ENCODE data around the gene CEP112. TPM values are rescaled to one million over a fixed set of nuclear protein-coding genes. Genes with fewer than 3 reads are reported as not detected.

CEP112 gene
- total and polyA plus RNA-seq, 2 donors, result 4.6 to 8.5 TPM

- no peak for DNase-seq (ENCODE audit: low read depth in 6 of 9, low spot score in 9 of 9)
- no peak overlapping the region for H3K4me3 ChIP-seq (ENCODE audit: low read length in 2 of 2)
- peaks cover 0 to 11% of the 10 kb centered on the region in 2 donors for H3K9me3 ChIP-seq (ENCODE audit: control insufficient read depth in 2 of 2, insufficient read depth in 1 of 2, low read length in 1 of 2)
- H3K27ac ChIP-seq (ENCODE audit: low read depth in 1 of 2, low read length in 1 of 2), result no peak overlapping the region
- H3K4me1 ChIP-seq (ENCODE audit: control insufficient read depth in 2 of 2, insufficient read depth in 2 of 2, low read length in 2 of 2), result no peaks in the 10 kb centered on the region
- H3K27me3 ChIP-seq (ENCODE audit: control insufficient read depth in 2 of 2, insufficient read depth in 1 of 2, low read length in 1 of 2), result no peaks in the 10 kb centered on the region
- H3K36me3 ChIP-seq (ENCODE audit: control insufficient read depth in 2 of 2, insufficient read depth in 2 of 2, low read length in 1 of 2), result no peaks in the 10 kb centered on the region
Measured at GRCh38 chr17:65807361-65807760, 384.6 kb downstream of the CEP112 start.

- DNase-seq (ENCODE audit: low read depth in 6 of 9, low spot score in 9 of 9), result no peak
- Histone ChIP-seq H3K9me3 (ENCODE audit: control insufficient read depth in 2 of 2, insufficient read depth in 1 of 2, low read length in 1 of 2) (no peaks in the 10 kb centered on the region), H3K4me3 (ENCODE audit: low read length in 2 of 2) (no peak overlapping the region), H3K36me3 (ENCODE audit: control insufficient read depth in 2 of 2, insufficient read depth in 2 of 2, low read length in 1 of 2) (no peaks in the 10 kb centered on the region), H3K27me3 (ENCODE audit: control insufficient read depth in 2 of 2, insufficient read depth in 1 of 2, low read length in 1 of 2) (no peaks in the 10 kb centered on the region), H3K4me1 (ENCODE audit: control insufficient read depth in 2 of 2, insufficient read depth in 2 of 2, low read length in 2 of 2) (no peaks in the 10 kb centered on the region), H3K27ac (ENCODE audit: low read depth in 1 of 2, low read length in 1 of 2) (no peak overlapping the region)
- 93% methylated on average over 2 of the region's 2 CpGs for WGBS
Measured at GRCh38 chr17:65801513-65801912, 390.4 kb downstream of the CEP112 start.

GRCh38 chr17:65800655-65801054 lies 391.3 kb downstream of the CEP112 start:
- 94% methylated on average over 1 of the region's 1 CpG for WGBS
- no peaks in the 10 kb centered on the region for H3K9me3 ChIP-seq (ENCODE audit: control insufficient read depth in 2 of 2, insufficient read depth in 1 of 2, low read length in 1 of 2)
- no peaks in the 10 kb centered on the region for H3K36me3 ChIP-seq (ENCODE audit: control insufficient read depth in 2 of 2, insufficient read depth in 2 of 2, low read length in 1 of 2)
- no peaks in the 10 kb centered on the region for H3K4me1 ChIP-seq (ENCODE audit: control insufficient read depth in 2 of 2, insufficient read depth in 2 of 2, low read length in 2 of 2)
- no peak overlapping the region for H3K4me3 ChIP-seq (ENCODE audit: low read length in 2 of 2)
- H3K27ac ChIP-seq (ENCODE audit: low read depth in 1 of 2, low read length in 1 of 2), result no peak overlapping the region
- no peaks in the 10 kb centered on the region for H3K27me3 ChIP-seq (ENCODE audit: control insufficient read depth in 2 of 2, insufficient read depth in 1 of 2, low read length in 1 of 2)
- DNase-seq (ENCODE audit: low read depth in 6 of 9, low spot score in 9 of 9), result no peak

GRCh38 chr17:65799869-65800268 lies 392.1 kb downstream of the CEP112 start:
- no peaks in the 10 kb centered on the region for H3K27me3 ChIP-seq (ENCODE audit: control insufficient read depth in 2 of 2, insufficient read depth in 1 of 2, low read length in 1 of 2)
- no peaks in the 10 kb centered on the region for H3K9me3 ChIP-seq (ENCODE audit: control insufficient read depth in 2 of 2, insufficient read depth in 1 of 2, low read length in 1 of 2)
- no peaks in the 10 kb centered on the region for H3K4me1 ChIP-seq (ENCODE audit: control insufficient read depth in 2 of 2, insufficient read depth in 2 of 2, low read length in 2 of 2)
- no peaks in the 10 kb centered on the region for H3K36me3 ChIP-seq (ENCODE audit: control insufficient read depth in 2 of 2, insufficient read depth in 2 of 2, low read length in 1 of 2)
- 94% methylated on average over 1 of the region's 1 CpG for WGBS
- H3K27ac ChIP-seq (ENCODE audit: low read depth in 1 of 2, low read length in 1 of 2), result no peak overlapping the region
- no peak for DNase-seq (ENCODE audit: low read depth in 6 of 9, low spot score in 9 of 9)
- no peak overlapping the region for H3K4me3 ChIP-seq (ENCODE audit: low read length in 2 of 2)

- 98% methylated on average over 1 of the region's 1 CpG for WGBS
- H3K9me3 ChIP-seq (ENCODE audit: control insufficient read depth in 2 of 2, insufficient read depth in 1 of 2, low read length in 1 of 2), result no peaks in the 10 kb centered on the region
- H3K36me3 ChIP-seq (ENCODE audit: control insufficient read depth in 2 of 2, insufficient read depth in 2 of 2, low read length in 1 of 2), result no peaks in the 10 kb centered on the region
- no peak overlapping the region for H3K4me3 ChIP-seq (ENCODE audit: low read length in 2 of 2)
- no peaks in the 10 kb centered on the region for H3K4me1 ChIP-seq (ENCODE audit: control insufficient read depth in 2 of 2, insufficient read depth in 2 of 2, low read length in 2 of 2)
- H3K27me3 ChIP-seq (ENCODE audit: control insufficient read depth in 2 of 2, insufficient read depth in 1 of 2, low read length in 1 of 2), result no peaks in the 10 kb centered on the region
- no peak overlapping the region for H3K27ac ChIP-seq (ENCODE audit: low read depth in 1 of 2, low read length in 1 of 2)
- DNase-seq (ENCODE audit: low read depth in 6 of 9, low spot score in 9 of 9), result no peak
Measured at GRCh38 chr17:65799454-65799853, 392.5 kb downstream of the CEP112 start.

GRCh38 chr17:65797809-65798208 lies 394.1 kb downstream of the CEP112 start:
- WGBS, result 75% methylated on average over 3 of the region's 3 CpGs
- peak in 7 of 9 donors; percentile 24 to 59 (median 41) for DNase-seq (ENCODE audit: low read depth in 6 of 9, low spot score in 9 of 9)

GRCh38 chr17:65797101-65797500 lies 394.8 kb downstream of the CEP112 start:
- Histone ChIP-seq H3K4me1 (ENCODE audit: control insufficient read depth in 2 of 2, insufficient read depth in 2 of 2, low read length in 2 of 2) (no peaks in the 10 kb centered on the region), H3K36me3 (ENCODE audit: control insufficient read depth in 2 of 2, insufficient read depth in 2 of 2, low read length in 1 of 2) (no peaks in the 10 kb centered on the region), H3K4me3 (ENCODE audit: low read length in 2 of 2) (no peak overlapping the region), H3K27me3 (ENCODE audit: control insufficient read depth in 2 of 2, insufficient read depth in 1 of 2, low read length in 1 of 2) (no peaks in the 10 kb centered on the region), H3K9me3 (ENCODE audit: control insufficient read depth in 2 of 2, insufficient read depth in 1 of 2, low read length in 1 of 2) (no peaks in the 10 kb centered on the region), H3K27ac (ENCODE audit: low read depth in 1 of 2, low read length in 1 of 2) (no peak overlapping the region)
- DNase-seq (ENCODE audit: low read depth in 6 of 9, low spot score in 9 of 9), result no peak
- WGBS, result 99% methylated on average over 1 of the region's 1 CpG

More at GRCh38 chr17:65797809-65798208, 394.1 kb downstream of the CEP112 start:
- H3K27ac ChIP-seq (ENCODE audit: low read depth in 1 of 2, low read length in 1 of 2), result no peak overlapping the region
- H3K4me3 ChIP-seq (ENCODE audit: low read length in 2 of 2), result no peak overlapping the region
- H3K27me3 ChIP-seq (ENCODE audit: control insufficient read depth in 2 of 2, insufficient read depth in 1 of 2, low read length in 1 of 2), result no peaks in the 10 kb centered on the region
- no peaks in the 10 kb centered on the region for H3K9me3 ChIP-seq (ENCODE audit: control insufficient read depth in 2 of 2, insufficient read depth in 1 of 2, low read length in 1 of 2)
- no peaks in the 10 kb centered on the region for H3K4me1 ChIP-seq (ENCODE audit: control insufficient read depth in 2 of 2, insufficient read depth in 2 of 2, low read length in 2 of 2)
- no peaks in the 10 kb centered on the region for H3K36me3 ChIP-seq (ENCODE audit: control insufficient read depth in 2 of 2, insufficient read depth in 2 of 2, low read length in 1 of 2)

GRCh38 chr17:65794572-65794971 lies 397.4 kb downstream of the CEP112 start:
- no peak overlapping the region for H3K27ac ChIP-seq (ENCODE audit: low read depth in 1 of 2, low read length in 1 of 2)
- WGBS, result 65% methylated on average over 5 of the region's 5 CpGs
- no peak overlapping the region for H3K4me3 ChIP-seq (ENCODE audit: low read length in 2 of 2)
- H3K4me1 ChIP-seq (ENCODE audit: control insufficient read depth in 2 of 2, insufficient read depth in 2 of 2, low read length in 2 of 2), result no peaks in the 10 kb centered on the region
- no peaks in the 10 kb centered on the region for H3K36me3 ChIP-seq (ENCODE audit: control insufficient read depth in 2 of 2, insufficient read depth in 2 of 2, low read length in 1 of 2)
- no peaks in the 10 kb centered on the region for H3K27me3 ChIP-seq (ENCODE audit: control insufficient read depth in 2 of 2, insufficient read depth in 1 of 2, low read length in 1 of 2)
- no peaks in the 10 kb centered on the region for H3K9me3 ChIP-seq (ENCODE audit: control insufficient read depth in 2 of 2, insufficient read depth in 1 of 2, low read length in 1 of 2)
- DNase-seq (ENCODE audit: low read depth in 6 of 9, low spot score in 9 of 9), result peak in 6 of 9 donors; percentile 16 to 59 (median 32)

- WGBS, result 94% methylated on average over 4 of the region's 4 CpGs
- Histone ChIP-seq H3K36me3 (ENCODE audit: control insufficient read depth in 2 of 2, insufficient read depth in 2 of 2, low read length in 1 of 2) (no peaks in the 10 kb centered on the region), H3K4me3 (ENCODE audit: low read length in 2 of 2) (no peak overlapping the region)
Measured at GRCh38 chr17:65790241-65790640, 401.7 kb downstream of the CEP112 start.

GRCh38 chr17:65787503-65787902 lies 404.4 kb downstream of the CEP112 start:
- no peak overlapping the region for H3K4me3 ChIP-seq (ENCODE audit: low read length in 2 of 2)

More at GRCh38 chr17:65790241-65790640, 401.7 kb downstream of the CEP112 start:
- H3K27me3 ChIP-seq (ENCODE audit: control insufficient read depth in 2 of 2, insufficient read depth in 1 of 2, low read length in 1 of 2), result no peaks in the 10 kb centered on the region
- H3K27ac ChIP-seq (ENCODE audit: low read depth in 1 of 2, low read length in 1 of 2), result no peak overlapping the region
- DNase-seq (ENCODE audit: low read depth in 6 of 9, low spot score in 9 of 9), result no peak
- no peaks in the 10 kb centered on the region for H3K4me1 ChIP-seq (ENCODE audit: control insufficient read depth in 2 of 2, insufficient read depth in 2 of 2, low read length in 2 of 2)
- no peaks in the 10 kb centered on the region for H3K9me3 ChIP-seq (ENCODE audit: control insufficient read depth in 2 of 2, insufficient read depth in 1 of 2, low read length in 1 of 2)

More at GRCh38 chr17:65787503-65787902, 404.4 kb downstream of the CEP112 start:
- Histone ChIP-seq H3K27ac (ENCODE audit: low read depth in 1 of 2, low read length in 1 of 2) (no peak overlapping the region), H3K27me3 (ENCODE audit: control insufficient read depth in 2 of 2, insufficient read depth in 1 of 2, low read length in 1 of 2) (no peaks in the 10 kb centered on the region), H3K4me1 (ENCODE audit: control insufficient read depth in 2 of 2, insufficient read depth in 2 of 2, low read length in 2 of 2) (no peaks in the 10 kb centered on the region), H3K9me3 (ENCODE audit: control insufficient read depth in 2 of 2, insufficient read depth in 1 of 2, low read length in 1 of 2) (no peaks in the 10 kb centered on the region), H3K36me3 (ENCODE audit: control insufficient read depth in 2 of 2, insufficient read depth in 2 of 2, low read length in 1 of 2) (no peaks in the 10 kb centered on the region)
- WGBS, result 99% methylated on average over 1 of the region's 1 CpG
- DNase-seq (ENCODE audit: low read depth in 6 of 9, low spot score in 9 of 9), result no peak

Measured in thymus (tissue), 11 donors.